HEK293 (cell line): ENCODE measurements around the gene FAM98C.

ENCODE experiments used
- CTCF ChIP-seq: fragments of 450-650 bp; formaldehyde crosslinking; IDR thresholded peaks from 2 replicates; pipeline ENCODE4 v1.5.1; 2016; ENCODE audit warnings: missing biosample characterization, missing genetic modification characterization
- HOXA7 ChIP-seq: sonication (generic); formaldehyde crosslinking; IDR thresholded peaks from 2 replicates; pipeline ENCODE4 v1.8.1; 2022; ENCODE audit warnings: missing genetic modification reagents, borderline replicate concordance
- KLF8 ChIP-seq: fragments of 450-650 bp; formaldehyde crosslinking; IDR thresholded peaks from 2 replicates; pipeline ENCODE4 v1.5.1; 2016; ENCODE audit warnings: missing biosample characterization, missing genetic modification characterization
- PRDM1 ChIP-seq: fragments of 450-650 bp; formaldehyde crosslinking; IDR thresholded peaks from 2 replicates; pipeline ENCODE4; 2016; ENCODE audit warnings: missing biosample characterization, missing genetic modification characterization
- REST ChIP-seq: fragments of 450-650 bp; formaldehyde crosslinking; IDR thresholded peaks from 2 replicates; pipeline ENCODE4 v1.5.1; 2016; ENCODE audit warnings: missing biosample characterization, missing genetic modification characterization
- ZBTB20 ChIP-seq: fragments of 450-650 bp; formaldehyde crosslinking; IDR thresholded peaks from 2 replicates; pipeline ENCODE4 v1.5.1; 2016; ENCODE audit warnings: missing biosample characterization, missing genetic modification characterization
- ZBTB6 ChIP-seq: fragments of 450-650 bp; formaldehyde crosslinking; IDR thresholded peaks from 2 replicates; pipeline ENCODE4 v1.5.1; 2017; ENCODE audit warnings: missing biosample characterization, missing genetic modification characterization
- ZNF18 ChIP-seq: fragments of 450-650 bp; formaldehyde crosslinking; IDR thresholded peaks from 2 replicates; pipeline ENCODE4 v1.5.1; 2016; ENCODE audit warnings: missing biosample characterization, missing genetic modification characterization
- ZNF274 ChIP-seq, 2 experiments: fragments of 200-500 bp in 1 of 2; fragments of 450-650 bp in 1 of 2; sonication (Bioruptor generic) in 1 of 2; formaldehyde crosslinking in 1 of 2; IDR thresholded peaks; 2 replicates each; pipeline versions ENCODE4 v1.5.1 to v1.6.1; 2014 to 2016; ENCODE audit warnings: borderline replicate concordance in 1 of 2, inconsistent platforms in 1 of 2, low read length in 1 of 2, missing biosample characterization in 1 of 2, missing genetic modification characterization in 1 of 2
- ZNF510 ChIP-seq: fragments of 450-650 bp; formaldehyde crosslinking; IDR thresholded peaks from 2 replicates; pipeline ENCODE4 v1.5.1; 2018; ENCODE audit warnings: mild to moderate bottlenecking, missing genetic modification characterization, missing biosample characterization; ENCODE audit not compliant: insufficient replicate concordance
- ZNF610 ChIP-seq: fragments of 450-650 bp; formaldehyde crosslinking; IDR thresholded peaks from 2 replicates; pipeline ENCODE4 v1.5.1; 2016; ENCODE audit warnings: missing biosample characterization, missing genetic modification characterization, borderline replicate concordance

- peak; percentile 74 for TF ChIP-seq CTCF
- TF ChIP-seq ZNF510 (tag by site-specific recombination) = no peak
- TF ChIP-seq ZBTB6 (tag by site-specific recombination) = no peak
- no peak for TF ChIP-seq ZNF18 (tag by site-specific recombination)
- TF ChIP-seq PRDM1 (tag by site-specific recombination) = no peak
- TF ChIP-seq ZBTB20 (tag by site-specific recombination) = no peak
- no peak for TF ChIP-seq KLF8 (tag by site-specific recombination)
- no peak for TF ChIP-seq REST
- no peak for TF ChIP-seq HOXA7 (CRISPR knock-in tag)
- TF ChIP-seq ZNF610 (tag by site-specific recombination) = no peak
- no peak for TF ChIP-seq ZNF274 (IDR thresholded peaks at IDR 0.05; ENCODE audit: low read length)
- TF ChIP-seq ZNF274 (tag by site-specific recombination; IDR thresholded peaks at IDR 0.05; ENCODE audit: borderline replicate concordance) = no peak
Observed at GRCh38 chr19:38441657-38442348, 38.9 kb downstream of the FAM98C start.
